HEK293 (cell line): ENCODE results near the gene DOK7.

Experiments used
- CTCF ChIA-PET: fragments of 350-600 bp; formaldehyde crosslinking; extraction: SDS; loops from one replicate; lab custom pipeline; 2021; ENCODE audit warnings: antibody characterized with exemption; lab: Yijun Ruan, JAX
- POLR2A ChIA-PET: fragments of 300-600 bp; formaldehyde crosslinking; extraction: SDS; loops from one replicate; lab custom pipeline; 2020; ENCODE audit warnings: antibody characterized with exemption, inconsistent platforms; lab: Yijun Ruan, JAX
- H3K27ac ChIP-seq: fragments of 200-500 bp; sonication (Bioruptor generic); 2 replicates; pipeline ENCODE4 v1.5.1; 2014; ENCODE audit warnings: low read depth, low read length, control low read depth, inconsistent platforms; ENCODE audit errors: extremely low read depth
- H3K36me3 ChIP-seq, 2 experiments: fragments of 200-500 bp in 1 of 2; sonication (Bioruptor generic) in 1 of 2; 1 replicate in 1 of 2; 2 replicates in 1 of 2; pipeline ENCODE4 v1.5.1; 2014 to 2017; ENCODE audit warnings: inconsistent platforms in 2 of 2, low read length in 2 of 2; ENCODE audit not compliant: control insufficient read depth in 2 of 2, insufficient read depth in 1 of 2
- H3K4me1 ChIP-seq: fragments of 200-500 bp; sonication (Bioruptor generic); 2 replicates; pipeline ENCODE4 v1.5.1; 2014; ENCODE audit warnings: mild to moderate bottlenecking, low read length, inconsistent platforms; ENCODE audit not compliant: control insufficient read depth, insufficient read depth
- H3K4me3 ChIP-seq: 2 replicates; pipeline ENCODE4 v1.5.1; 2011; ENCODE audit warnings: low read depth, mild to moderate bottlenecking, control low read depth, low read length, moderate library complexity
- H3K9me3 ChIP-seq: fragments of 200-500 bp; sonication (Bioruptor generic); 2 replicates; pipeline ENCODE4 v1.5.1; 2014; ENCODE audit warnings: low read depth, low read length, inconsistent platforms; ENCODE audit not compliant: control insufficient read depth, insufficient read depth
- BCL11A ChIP-seq: fragments of 450-650 bp; formaldehyde crosslinking; IDR thresholded peaks from 2 replicates; pipeline ENCODE4 v1.5.1; 2016; ENCODE audit warnings: low read depth, missing biosample characterization, missing genetic modification characterization
- GLIS1 ChIP-seq: fragments of 450-650 bp; formaldehyde crosslinking; IDR thresholded peaks from 2 replicates; pipeline ENCODE4 v1.5.1; 2016; ENCODE audit warnings: missing biosample characterization, missing genetic modification characterization
- GLIS2 ChIP-seq: fragments of 450-650 bp; formaldehyde crosslinking; IDR thresholded peaks from 2 replicates; pipeline ENCODE4 v1.5.1; 2016; ENCODE audit warnings: missing biosample characterization, missing genetic modification characterization
- HOXC10 ChIP-seq: sonication (generic); formaldehyde crosslinking; IDR thresholded peaks from 2 replicates; pipeline ENCODE4 v1.8.1; 2023; ENCODE audit warnings: mild to moderate bottlenecking, missing genetic modification reagents
- IKZF3 ChIP-seq: fragments of 450-650 bp; IDR thresholded peaks from 2 replicates; pipeline ENCODE4 v1.5.0; 2018; ENCODE audit warnings: missing biosample characterization, mild to moderate bottlenecking, missing genetic modification characterization, moderate library complexity
- KLF16 ChIP-seq: fragments of 450-650 bp; formaldehyde crosslinking; IDR thresholded peaks from 2 replicates; pipeline ENCODE4 v1.5.1; 2017; ENCODE audit warnings: missing biosample characterization, missing genetic modification characterization
- KLF7 ChIP-seq: fragments of 450-650 bp; formaldehyde crosslinking; IDR thresholded peaks from 2 replicates; pipeline ENCODE4 v1.5.1; 2016; ENCODE audit warnings: missing biosample characterization, missing genetic modification characterization, borderline replicate concordance
- ZBTB49 ChIP-seq: fragments of 450-650 bp; formaldehyde crosslinking; IDR thresholded peaks from 2 replicates; pipeline ENCODE4 v1.5.1; 2016; ENCODE audit warnings: missing biosample characterization, missing genetic modification characterization, low read depth
- ZBTB6 ChIP-seq: fragments of 450-650 bp; formaldehyde crosslinking; IDR thresholded peaks from 2 replicates; pipeline ENCODE4 v1.5.1; 2017; ENCODE audit warnings: missing biosample characterization, missing genetic modification characterization
- ZIC2 ChIP-seq: fragments of 450-650 bp; formaldehyde crosslinking; IDR thresholded peaks from 2 replicates; pipeline ENCODE4 v1.5.1; 2016; ENCODE audit warnings: missing biosample characterization, missing genetic modification characterization
- ZNF140 ChIP-seq: fragments of 450-650 bp; formaldehyde crosslinking; IDR thresholded peaks from 2 replicates; pipeline ENCODE4 v1.5.1; 2016; ENCODE audit warnings: missing biosample characterization, missing genetic modification characterization
- ZNF169 ChIP-seq: fragments of 450-650 bp; formaldehyde crosslinking; IDR thresholded peaks from 2 replicates; pipeline ENCODE4 v1.5.1; 2016; ENCODE audit warnings: missing biosample characterization, missing genetic modification characterization
- ZNF221 ChIP-seq: fragments of 450-650 bp; formaldehyde crosslinking; IDR thresholded peaks from 2 replicates; pipeline ENCODE4 v1.5.1; 2017; ENCODE audit warnings: missing biosample characterization, missing genetic modification characterization, borderline replicate concordance
- ZNF335 ChIP-seq: fragments of 450-650 bp; formaldehyde crosslinking; conservative IDR thresholded peaks from 2 replicates; pipeline ENCODE4 v1.5.1; 2016; ENCODE audit warnings: missing biosample characterization, missing genetic modification characterization
- ZNF350 ChIP-seq: fragments of 450-650 bp; formaldehyde crosslinking; IDR thresholded peaks from 2 replicates; pipeline ENCODE4 v1.5.0; 2017; ENCODE audit warnings: missing biosample characterization, mild to moderate bottlenecking, missing genetic modification characterization
- ZNF558 ChIP-seq: fragments of 450-650 bp; formaldehyde crosslinking; IDR thresholded peaks from 2 replicates; pipeline ENCODE4 v1.5.1; 2016; ENCODE audit warnings: missing biosample characterization, missing genetic modification characterization
- ZNF571 ChIP-seq: fragments of 450-650 bp; formaldehyde crosslinking; IDR thresholded peaks from 2 replicates; pipeline ENCODE4 v1.5.0; 2017; ENCODE audit warnings: missing biosample characterization, missing genetic modification characterization
- ZNF658 ChIP-seq: fragments of 450-650 bp; formaldehyde crosslinking; IDR thresholded peaks from 2 replicates; pipeline ENCODE4; 2016; ENCODE audit warnings: missing biosample characterization, missing genetic modification characterization
- ZNF837 ChIP-seq: fragments of 450-650 bp; formaldehyde crosslinking; IDR thresholded peaks from 2 replicates; pipeline ENCODE4 v1.5.1; 2016; ENCODE audit warnings: missing biosample characterization, missing genetic modification characterization
- TF ChIP-seq, protein P1 (sequence below): fragments of 450-650 bp; formaldehyde crosslinking; conservative IDR thresholded peaks from 2 replicates; pipeline ENCODE4 v1.5.1; 2016; ENCODE audit warnings: low read depth, missing biosample characterization, missing genetic modification characterization
- TF ChIP-seq, protein P2 (sequence below): fragments of 450-650 bp; formaldehyde crosslinking; IDR thresholded peaks from 2 replicates; pipeline ENCODE4 v1.5.1; 2016; ENCODE audit warnings: missing biosample characterization, missing genetic modification characterization

The DOK7 gene

DNA sequence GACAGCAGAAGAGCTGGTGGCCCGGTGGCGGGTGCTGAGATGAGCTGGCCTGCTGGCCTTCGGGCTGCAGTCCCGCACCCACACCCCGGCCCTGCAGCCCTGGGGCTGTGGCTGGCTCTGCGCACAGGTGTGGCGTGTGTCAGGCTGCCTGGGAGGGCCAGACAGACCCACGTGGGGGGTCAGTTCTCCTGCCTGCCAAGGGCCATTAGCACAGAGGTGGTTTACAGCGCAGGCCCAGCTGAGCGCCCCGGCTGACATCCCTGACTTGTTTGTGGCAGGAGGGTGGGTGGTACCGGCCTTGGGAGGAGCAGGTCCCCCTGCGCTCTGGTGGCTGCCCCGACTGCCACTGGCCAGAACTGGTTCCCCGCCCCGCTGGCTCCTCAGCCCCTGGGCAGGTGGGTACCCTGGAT is 30.7 kb upstream of the DOK7 start:
- peaks cover 0 to 6% of the 10 kb centered on the region in 2 experiments; a peak in 1 of 3 replicates for H3K36me3 ChIP-seq
- no peak overlapping the region for H3K27ac ChIP-seq
- TF ChIP-seq ZIC2 (tag by site-specific recombination) (0 out of 2 replicates have a peak, but pooled peaks have one; percentile 22), IKZF3 (tag by site-specific recombination) (no peak), ZNF558 (no peak), BCL11A (no peak), ZNF350 (no peak), GLIS2 (tag by site-specific recombination) (peak; percentile 20; the same call in 1 of the 2 replicates), ZNF335 (tag by site-specific recombination) (no peak), GLIS1 (tag by site-specific recombination) (peak; percentile 96), ZNF658 (tag by site-specific recombination) (no peak)
- TF ChIP-seq, protein P1, sequence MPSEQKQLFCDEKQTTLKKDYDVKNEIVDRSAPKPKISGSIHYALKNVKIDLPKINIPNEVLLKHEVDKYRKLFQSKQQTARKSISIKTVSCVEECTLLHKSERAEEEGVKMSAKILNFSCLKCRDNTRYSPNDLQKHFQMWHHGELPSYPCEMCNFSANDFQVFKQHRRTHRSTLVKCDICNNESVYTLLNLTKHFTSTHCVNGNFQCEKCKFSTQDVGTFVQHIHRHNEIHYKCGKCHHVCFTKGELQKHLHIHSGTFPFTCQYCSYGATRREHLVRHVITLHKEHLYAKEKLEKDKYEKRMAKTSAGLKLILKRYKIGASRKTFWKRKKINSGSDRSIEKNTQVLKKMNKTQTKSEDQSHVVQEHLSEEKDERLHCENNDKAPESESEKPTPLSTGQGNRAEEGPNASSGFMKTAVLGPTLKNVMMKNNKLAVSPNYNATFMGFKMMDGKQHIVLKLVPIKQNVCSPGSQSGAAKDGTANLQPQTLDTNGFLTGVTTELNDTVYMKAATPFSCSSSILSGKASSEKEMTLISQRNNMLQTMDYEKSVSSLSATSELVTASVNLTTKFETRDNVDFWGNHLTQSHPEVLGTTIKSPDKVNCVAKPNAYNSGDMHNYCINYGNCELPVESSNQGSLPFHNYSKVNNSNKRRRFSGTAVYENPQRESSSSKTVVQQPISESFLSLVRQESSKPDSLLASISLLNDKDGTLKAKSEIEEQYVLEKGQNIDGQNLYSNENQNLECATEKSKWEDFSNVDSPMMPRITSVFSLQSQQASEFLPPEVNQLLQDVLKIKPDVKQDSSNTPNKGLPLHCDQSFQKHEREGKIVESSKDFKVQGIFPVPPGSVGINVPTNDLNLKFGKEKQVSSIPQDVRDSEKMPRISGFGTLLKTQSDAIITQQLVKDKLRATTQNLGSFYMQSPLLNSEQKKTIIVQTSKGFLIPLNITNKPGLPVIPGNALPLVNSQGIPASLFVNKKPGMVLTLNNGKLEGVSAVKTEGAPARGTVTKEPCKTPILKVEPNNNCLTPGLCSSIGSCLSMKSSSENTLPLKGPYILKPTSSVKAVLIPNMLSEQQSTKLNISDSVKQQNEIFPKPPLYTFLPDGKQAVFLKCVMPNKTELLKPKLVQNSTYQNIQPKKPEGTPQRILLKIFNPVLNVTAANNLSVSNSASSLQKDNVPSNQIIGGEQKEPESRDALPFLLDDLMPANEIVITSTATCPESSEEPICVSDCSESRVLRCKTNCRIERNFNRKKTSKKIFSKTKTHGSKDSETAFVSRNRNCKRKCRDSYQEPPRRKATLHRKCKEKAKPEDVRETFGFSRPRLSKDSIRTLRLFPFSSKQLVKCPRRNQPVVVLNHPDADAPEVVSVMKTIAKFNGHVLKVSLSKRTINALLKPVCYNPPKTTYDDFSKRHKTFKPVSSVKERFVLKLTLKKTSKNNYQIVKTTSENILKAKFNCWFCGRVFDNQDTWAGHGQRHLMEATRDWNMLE (tag by site-specific recombination), result no peak
- H3K4me3 ChIP-seq, result no peak overlapping the region
- H3K9me3 ChIP-seq, result no peaks in the 10 kb centered on the region
- ChIA-PET POLR2A (no interaction called here), CTCF (interaction anchor here (1.1 kb wide), 1 partner anchor 11 kb away, joined by 3 read pairs; no protein-coding TSS in a partner anchor)
- H3K4me1 ChIP-seq, result no peaks in the 10 kb centered on the region

DNA sequence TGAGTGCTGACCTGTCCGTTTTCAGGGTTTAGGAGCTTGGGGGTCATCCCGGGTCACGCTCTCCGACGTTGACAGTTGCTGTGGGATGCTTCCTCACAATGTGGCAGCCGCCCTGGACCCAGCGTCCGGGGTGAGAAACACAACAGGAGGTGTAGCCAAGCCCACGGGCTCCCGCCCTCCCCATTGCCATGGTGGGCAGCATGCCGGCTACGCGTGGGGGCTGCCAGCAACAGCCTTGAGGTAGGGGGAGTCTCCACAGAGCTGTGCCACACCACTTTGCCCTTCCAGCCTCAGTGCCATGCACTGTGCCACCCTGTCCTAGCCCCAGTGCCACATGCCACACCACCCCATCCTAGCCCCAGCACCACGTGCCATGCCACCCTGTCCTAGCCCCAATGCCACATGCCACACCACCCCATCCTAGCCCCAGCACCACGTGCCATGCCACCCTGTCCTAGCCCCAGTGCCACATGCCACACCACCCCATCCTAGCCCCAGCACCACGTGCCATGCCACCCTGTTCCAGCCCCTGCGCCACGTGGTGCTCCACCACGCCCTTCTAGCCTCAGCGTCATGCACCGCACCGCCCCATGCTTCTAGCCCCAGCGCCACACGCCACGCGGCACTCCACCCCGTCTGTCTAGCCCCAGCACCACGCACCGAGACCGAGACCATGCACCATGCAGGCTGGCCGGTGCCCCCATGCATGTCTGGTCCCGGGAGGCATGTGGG is 29.8 kb upstream of the DOK7 start:
- ChIA-PET POLR2A (no interaction called here), CTCF (interaction anchor here (1.1 kb wide), 1 partner anchor 10 kb away, joined by 3 read pairs; no protein-coding TSS in a partner anchor)
- Histone ChIP-seq H3K9me3 (no peaks in the 10 kb centered on the region), H3K4me3 (no peak overlapping the region), H3K36me3 (peaks cover 0 to 6% of the 10 kb centered on the region in 2 experiments; a peak in 1 of 3 replicates), H3K27ac (no peak overlapping the region), H3K4me1 (no peaks in the 10 kb centered on the region)
- TF ChIP-seq ZNF140 (tag by site-specific recombination) (no peak), HOXC10 (no peak), ZBTB6 (tag by site-specific recombination) (no peak), ZBTB49 (no peak), BCL11A (no peak), ZNF837 (tag by site-specific recombination) (no peak), ZNF169 (tag by site-specific recombination) (no peak), ZNF571 (tag by site-specific recombination) (no peak), ZNF221 (tag by site-specific recombination) (no peak), KLF16 (no peak), KLF7 (tag by site-specific recombination) (no peak)
- TF ChIP-seq, protein P2, sequence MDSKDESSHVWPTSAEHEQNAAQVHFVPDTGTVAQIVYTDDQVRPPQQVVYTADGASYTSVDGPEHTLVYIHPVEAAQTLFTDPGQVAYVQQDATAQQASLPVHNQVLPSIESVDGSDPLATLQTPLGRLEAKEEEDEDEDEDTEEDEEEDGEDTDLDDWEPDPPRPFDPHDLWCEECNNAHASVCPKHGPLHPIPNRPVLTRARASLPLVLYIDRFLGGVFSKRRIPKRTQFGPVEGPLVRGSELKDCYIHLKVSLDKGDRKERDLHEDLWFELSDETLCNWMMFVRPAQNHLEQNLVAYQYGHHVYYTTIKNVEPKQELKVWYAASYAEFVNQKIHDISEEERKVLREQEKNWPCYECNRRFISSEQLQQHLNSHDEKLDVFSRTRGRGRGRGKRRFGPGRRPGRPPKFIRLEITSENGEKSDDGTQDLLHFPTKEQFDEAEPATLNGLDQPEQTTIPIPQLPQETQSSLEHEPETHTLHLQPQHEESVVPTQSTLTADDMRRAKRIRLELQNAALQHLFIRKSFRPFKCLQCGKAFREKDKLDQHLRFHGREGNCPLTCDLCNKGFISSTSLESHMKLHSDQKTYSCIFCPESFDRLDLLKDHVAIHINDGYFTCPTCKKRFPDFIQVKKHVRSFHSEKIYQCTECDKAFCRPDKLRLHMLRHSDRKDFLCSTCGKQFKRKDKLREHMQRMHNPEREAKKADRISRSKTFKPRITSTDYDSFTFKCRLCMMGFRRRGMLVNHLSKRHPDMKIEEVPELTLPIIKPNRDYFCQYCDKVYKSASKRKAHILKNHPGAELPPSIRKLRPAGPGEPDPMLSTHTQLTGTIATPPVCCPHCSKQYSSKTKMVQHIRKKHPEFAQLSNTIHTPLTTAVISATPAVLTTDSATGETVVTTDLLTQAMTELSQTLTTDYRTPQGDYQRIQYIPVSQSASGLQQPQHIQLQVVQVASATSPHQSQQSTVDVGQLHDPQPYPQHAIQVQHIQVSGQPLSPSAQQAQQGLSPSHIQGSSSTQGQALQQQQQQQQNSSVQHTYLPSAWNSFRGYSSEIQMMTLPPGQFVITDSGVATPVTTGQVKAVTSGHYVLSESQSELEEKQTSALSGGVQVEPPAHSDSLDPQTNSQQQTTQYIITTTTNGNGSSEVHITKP (tag by site-specific recombination), result no peak
